DOHH2 (cell line): ENCODE data around the gene SSBP2.

Source experiments
- H3F3A ChIP-seq: fragments of 200-600 bp; sonication (generic), shearing (Covaris generic); 2 replicates; pipeline ENCODE4 v1.6.0; 2016; ENCODE audit warnings: antibody characterized with exemption, mild to moderate bottlenecking; ENCODE audit not compliant: control insufficient read depth, insufficient read depth
- H3K27ac ChIP-seq: fragments of 200-600 bp; sonication (generic); 2 replicates; pipeline ENCODE4 v1.5.1; 2014; ENCODE audit warnings: low read depth, mild to moderate bottlenecking, low read length, moderate library complexity
- H3K27me3 ChIP-seq: fragments of 200-600 bp; sonication (generic); 2 replicates; pipeline ENCODE4 v1.6.1; 2014; ENCODE audit warnings: mild to moderate bottlenecking, low read length, mixed read lengths; ENCODE audit not compliant: control insufficient read depth
- H3K36me3 ChIP-seq: fragments of 200-600 bp; sonication (generic); 2 replicates; pipeline ENCODE4 v1.6.1; 2014; ENCODE audit warnings: mild to moderate bottlenecking, low read length, moderate library complexity, mixed read lengths; ENCODE audit not compliant: control insufficient read depth
- H3K4me1 ChIP-seq: fragments of 200-600 bp; sonication (generic); 2 replicates; pipeline ENCODE4 v1.6.1; 2014; ENCODE audit warnings: mild to moderate bottlenecking, low read length, mixed read lengths; ENCODE audit not compliant: control insufficient read depth
- H3K4me2 ChIP-seq: fragments of 200-600 bp; sonication (generic); 2 replicates; pipeline ENCODE4 v1.6.0; 2014; ENCODE audit warnings: mild to moderate bottlenecking, low read length, moderate library complexity
- H3K4me3 ChIP-seq: fragments of 200-600 bp; sonication (generic); 2 replicates; pipeline ENCODE4 v1.5.1; 2014; ENCODE audit warnings: mild to moderate bottlenecking, low read length, mixed read lengths
- H3K79me2 ChIP-seq: fragments of 200-600 bp; sonication (generic); 2 replicates; pipeline ENCODE4 v1.6.1; 2014; ENCODE audit warnings: mild to moderate bottlenecking, low read length, mixed read lengths; ENCODE audit not compliant: control insufficient read depth
- H3K9me2 ChIP-seq: fragments of 200-600 bp; sonication (generic); replicated peaks from 2 replicates; pipeline ENCODE4 v1.6.1; 2014; ENCODE audit warnings: mild to moderate bottlenecking, low read length, mixed read lengths; ENCODE audit not compliant: control insufficient read depth
- H3K9me3 ChIP-seq: fragments of 200-600 bp; sonication (generic); 2 replicates; pipeline ENCODE4 v1.6.1; 2014; ENCODE audit warnings: antibody characterized with exemption, low read length, mixed read lengths; ENCODE audit not compliant: control insufficient read depth, insufficient read depth
- H4K20me1 ChIP-seq: fragments of 200-600 bp; sonication (generic); 2 replicates; pipeline ENCODE4 v1.6.0; 2014; ENCODE audit warnings: low read depth, mild to moderate bottlenecking, antibody characterized with exemption, low read length, moderate library complexity; ENCODE audit not compliant: control insufficient read depth, insufficient read depth
- EZH2phosphoT487 ChIP-seq: fragments of 200-600 bp; sonication (generic); IDR thresholded peaks from 2 replicates; pipeline ENCODE4 v1.6.1; 2017; ENCODE audit warnings: borderline replicate concordance, mild to moderate bottlenecking, antibody characterized with exemption, low read length, moderate library complexity, mixed read lengths
- TF ChIP-seq, protein P1 (sequence below): fragments of 200-600 bp; sonication (generic); IDR thresholded peaks from one replicate; pipeline ENCODE4 v1.5.1; 2014; ENCODE audit warnings: antibody characterized with exemption, mild to moderate bottlenecking, low read depth, low read length; ENCODE audit not compliant: poor library complexity, severe bottlenecking

Gene SSBP2

DNA sequence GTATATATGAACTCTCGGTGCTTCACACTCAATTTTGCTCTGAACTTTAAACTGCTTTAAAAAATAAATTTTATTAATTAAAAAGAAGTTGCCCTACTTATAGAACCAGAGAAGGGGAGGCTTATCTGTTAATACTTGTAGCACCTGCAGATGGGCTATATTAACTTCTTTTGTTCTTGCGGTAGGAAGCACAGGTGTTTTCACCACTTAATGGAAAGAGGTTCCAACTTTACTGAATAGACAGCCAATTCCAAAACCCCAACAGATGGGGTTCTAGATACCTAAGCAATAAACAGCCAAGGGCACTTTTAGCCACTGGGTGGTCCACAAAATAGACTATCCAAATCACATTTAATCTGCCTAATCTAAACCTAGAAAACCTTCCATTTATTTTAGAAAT, 65.4 kb downstream of the SSBP2 start:
- Histone ChIP-seq H3K36me3 (peaks cover 46% of the 10 kb centered on the region), H3K4me1 (no peaks in the 10 kb centered on the region), H3K27me3 (no peaks in the 10 kb centered on the region), H3F3A (peaks cover 2% of the 10 kb centered on the region; the same call in 1 of the 2 replicates), H3K27ac (no peak overlapping the region), H3K4me2 (no peak overlapping the region), H3K4me3 (no peak overlapping the region), H3K9me3 (no peaks in the 10 kb centered on the region), H3K79me2 (peaks cover 98% of the 10 kb centered on the region), H3K9me2 (no peaks in the 10 kb centered on the region), H4K20me1 (peaks cover 2% of the 10 kb centered on the region; the same call in 1 of the 2 replicates)
- TF ChIP-seq, protein P1, sequence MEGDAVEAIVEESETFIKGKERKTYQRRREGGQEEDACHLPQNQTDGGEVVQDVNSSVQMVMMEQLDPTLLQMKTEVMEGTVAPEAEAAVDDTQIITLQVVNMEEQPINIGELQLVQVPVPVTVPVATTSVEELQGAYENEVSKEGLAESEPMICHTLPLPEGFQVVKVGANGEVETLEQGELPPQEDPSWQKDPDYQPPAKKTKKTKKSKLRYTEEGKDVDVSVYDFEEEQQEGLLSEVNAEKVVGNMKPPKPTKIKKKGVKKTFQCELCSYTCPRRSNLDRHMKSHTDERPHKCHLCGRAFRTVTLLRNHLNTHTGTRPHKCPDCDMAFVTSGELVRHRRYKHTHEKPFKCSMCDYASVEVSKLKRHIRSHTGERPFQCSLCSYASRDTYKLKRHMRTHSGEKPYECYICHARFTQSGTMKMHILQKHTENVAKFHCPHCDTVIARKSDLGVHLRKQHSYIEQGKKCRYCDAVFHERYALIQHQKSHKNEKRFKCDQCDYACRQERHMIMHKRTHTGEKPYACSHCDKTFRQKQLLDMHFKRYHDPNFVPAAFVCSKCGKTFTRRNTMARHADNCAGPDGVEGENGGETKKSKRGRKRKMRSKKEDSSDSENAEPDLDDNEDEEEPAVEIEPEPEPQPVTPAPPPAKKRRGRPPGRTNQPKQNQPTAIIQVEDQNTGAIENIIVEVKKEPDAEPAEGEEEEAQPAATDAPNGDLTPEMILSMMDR: no peak
- TF ChIP-seq EZH2phosphoT487: no peak

DNA sequence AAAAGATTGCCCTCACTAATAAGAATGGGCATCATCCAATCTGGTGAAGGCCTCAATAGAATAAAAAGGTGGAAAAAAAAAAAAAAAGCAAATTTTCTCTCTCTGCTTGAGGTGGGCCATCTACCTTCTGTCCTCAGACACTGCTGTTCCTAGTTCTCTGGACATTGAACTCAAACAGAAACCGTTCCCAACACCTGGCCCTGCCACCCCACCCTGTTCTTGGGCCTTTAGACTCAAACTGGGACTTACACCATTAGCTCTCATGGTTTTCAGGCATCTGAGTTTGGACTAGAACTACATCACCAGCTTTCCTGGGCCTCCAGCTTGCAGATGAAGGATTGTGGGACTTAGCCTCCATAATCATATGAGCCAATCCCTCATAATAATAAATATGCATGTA, 71.0 kb downstream of the SSBP2 start:
- TF ChIP-seq, protein P1: no peak
- TF ChIP-seq EZH2phosphoT487: no peak
- H3K4me1 ChIP-seq: no peaks in the 10 kb centered on the region
- H3K79me2 ChIP-seq: peaks cover 99% of the 10 kb centered on the region
- no peak overlapping the region for H3K27ac ChIP-seq
- no peak overlapping the region for H3K4me2 ChIP-seq
- H3F3A ChIP-seq: peaks cover 2% of the 10 kb centered on the region; the same call in 1 of the 2 replicates
- no peaks in the 10 kb centered on the region for H3K27me3 ChIP-seq
- H3K4me3 ChIP-seq: no peak overlapping the region
- peaks cover 16% of the 10 kb centered on the region for H3K36me3 ChIP-seq
- H3K9me3 ChIP-seq: no peaks in the 10 kb centered on the region
- no peaks in the 10 kb centered on the region for H3K9me2 ChIP-seq
- H4K20me1 ChIP-seq: peaks cover 2% of the 10 kb centered on the region

DNA sequence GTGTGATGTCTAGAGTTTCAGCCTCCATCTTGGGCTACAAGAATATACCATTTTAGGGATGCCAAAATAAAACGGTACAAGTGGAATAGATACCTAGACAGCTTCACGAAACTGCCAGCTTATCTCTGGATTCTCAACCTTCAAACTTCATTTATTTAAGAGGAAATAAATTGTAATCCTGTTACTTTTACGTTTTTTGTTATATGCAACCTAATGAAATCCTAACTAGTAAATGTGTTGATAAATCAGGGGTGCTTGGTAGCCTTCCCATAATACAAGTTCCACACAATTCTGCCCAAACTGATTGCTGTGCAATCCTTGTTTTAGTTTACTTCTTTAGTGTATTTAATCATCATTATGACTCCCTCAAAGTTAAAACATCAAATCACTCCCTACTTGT, 75.5 kb downstream of the SSBP2 start:
- Histone ChIP-seq H3K79me2 (peaks cover 99% of the 10 kb centered on the region), H3K4me2 (no peak overlapping the region), H3K36me3 (peaks cover 4% of the 10 kb centered on the region; the same call in 1 of the 2 replicates), H3K9me2 (no peaks in the 10 kb centered on the region), H3K27me3 (no peaks in the 10 kb centered on the region), H3K9me3 (no peaks in the 10 kb centered on the region), H3F3A (peaks cover 5% of the 10 kb centered on the region; the same call in 1 of the 2 replicates), H3K27ac (no peak overlapping the region), H3K4me1 (no peaks in the 10 kb centered on the region), H4K20me1 (peaks cover 6% of the 10 kb centered on the region), H3K4me3 (no peak overlapping the region)
- TF ChIP-seq, protein P1: no peak
- TF ChIP-seq EZH2phosphoT487: no peak
